ENCODE measurements around the gene SLC25A36.
A peak's percentile ranks its signal among the peaks of the same experiment; 100 is the strongest.

SLC25A36 gene, protein sequence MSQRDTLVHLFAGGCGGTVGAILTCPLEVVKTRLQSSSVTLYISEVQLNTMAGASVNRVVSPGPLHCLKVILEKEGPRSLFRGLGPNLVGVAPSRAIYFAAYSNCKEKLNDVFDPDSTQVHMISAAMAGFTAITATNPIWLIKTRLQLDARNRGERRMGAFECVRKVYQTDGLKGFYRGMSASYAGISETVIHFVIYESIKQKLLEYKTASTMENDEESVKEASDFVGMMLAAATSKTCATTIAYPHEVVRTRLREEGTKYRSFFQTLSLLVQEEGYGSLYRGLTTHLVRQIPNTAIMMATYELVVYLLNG

DNA sequence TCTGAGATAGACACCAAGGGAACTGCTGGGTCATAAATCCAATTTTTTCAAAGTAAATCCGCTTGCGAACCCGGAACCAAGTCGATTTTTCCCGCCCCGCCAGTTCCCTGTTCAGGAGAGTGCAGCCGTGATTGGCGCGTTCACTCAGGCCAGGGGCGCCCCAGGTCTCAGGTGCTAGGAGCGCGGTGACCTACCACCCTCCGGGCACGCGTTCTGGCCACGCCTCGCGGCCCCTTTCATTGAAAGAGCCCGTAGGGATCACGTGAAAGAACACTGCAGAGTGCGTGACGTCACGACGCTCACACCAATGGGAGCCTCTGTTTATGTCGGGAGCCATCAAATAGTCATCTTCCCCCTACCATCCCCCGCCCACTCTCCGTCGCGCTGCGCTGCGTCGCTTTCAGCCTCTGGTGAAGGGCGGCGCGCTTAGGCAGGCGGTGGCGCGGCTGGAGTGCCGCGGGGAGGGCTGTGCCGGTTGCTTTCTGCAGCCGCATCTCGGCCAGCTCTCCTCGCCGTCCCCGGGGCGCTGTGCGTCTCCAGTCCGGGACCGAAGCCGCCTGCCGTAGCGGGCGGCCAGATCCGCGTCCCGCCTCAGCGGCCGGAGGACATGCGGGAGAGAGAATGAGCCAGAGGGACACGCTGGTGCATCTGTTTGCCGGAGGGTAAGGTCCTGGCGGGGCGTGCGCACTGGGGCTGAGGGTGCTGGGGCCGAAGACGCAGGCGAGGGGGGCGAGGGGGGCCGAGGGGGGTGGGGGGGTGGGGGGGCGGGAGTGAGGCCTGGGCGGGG, at the start of gene SLC25A36:
Gene SLC25A36 (plus strand): TSS at position 403 of the 787 bp plus-strand sequence. CDS start 219 bp downstream, at position 622.
- TF ChIP-seq, protein P1, sequence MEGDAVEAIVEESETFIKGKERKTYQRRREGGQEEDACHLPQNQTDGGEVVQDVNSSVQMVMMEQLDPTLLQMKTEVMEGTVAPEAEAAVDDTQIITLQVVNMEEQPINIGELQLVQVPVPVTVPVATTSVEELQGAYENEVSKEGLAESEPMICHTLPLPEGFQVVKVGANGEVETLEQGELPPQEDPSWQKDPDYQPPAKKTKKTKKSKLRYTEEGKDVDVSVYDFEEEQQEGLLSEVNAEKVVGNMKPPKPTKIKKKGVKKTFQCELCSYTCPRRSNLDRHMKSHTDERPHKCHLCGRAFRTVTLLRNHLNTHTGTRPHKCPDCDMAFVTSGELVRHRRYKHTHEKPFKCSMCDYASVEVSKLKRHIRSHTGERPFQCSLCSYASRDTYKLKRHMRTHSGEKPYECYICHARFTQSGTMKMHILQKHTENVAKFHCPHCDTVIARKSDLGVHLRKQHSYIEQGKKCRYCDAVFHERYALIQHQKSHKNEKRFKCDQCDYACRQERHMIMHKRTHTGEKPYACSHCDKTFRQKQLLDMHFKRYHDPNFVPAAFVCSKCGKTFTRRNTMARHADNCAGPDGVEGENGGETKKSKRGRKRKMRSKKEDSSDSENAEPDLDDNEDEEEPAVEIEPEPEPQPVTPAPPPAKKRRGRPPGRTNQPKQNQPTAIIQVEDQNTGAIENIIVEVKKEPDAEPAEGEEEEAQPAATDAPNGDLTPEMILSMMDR (IDR thresholded peaks at IDR 0.05; ENCODE audit: low read length, missing control alignments): no peak
- peak within 1 kb of the TSS; percentile 92 for H3K4me3 ChIP-seq (replicated peaks; ENCODE audit: low read depth, low read length)
- peak; percentile 98 for DNase-seq (ENCODE audit: low read depth)

DNA sequence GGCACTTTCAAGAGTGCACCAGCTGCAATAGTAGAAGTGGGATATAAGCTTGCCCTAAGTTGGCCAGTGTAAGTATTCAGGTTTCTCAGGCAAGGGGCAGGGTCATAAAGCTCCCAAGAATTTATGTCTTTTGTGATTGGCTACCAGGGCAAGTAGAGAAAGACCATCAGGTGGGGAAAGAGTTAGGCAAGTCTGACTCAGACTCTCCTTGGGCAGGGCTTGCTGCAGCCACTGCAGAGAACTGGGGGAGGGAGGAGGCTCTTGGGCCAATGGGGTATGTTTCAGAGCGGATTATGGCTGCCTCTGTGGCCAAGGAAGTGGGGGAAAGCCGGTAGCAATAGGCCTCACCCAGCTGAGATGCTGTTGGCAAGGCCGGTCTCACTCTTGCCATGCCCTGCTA, 44.6 kb upstream of the SLC25A36 start:
- TF ChIP-seq, protein P1 (IDR thresholded peaks at IDR 0.05; ENCODE audit: low read length, missing control alignments): no peak
- no peak overlapping the region for H3K4me3 ChIP-seq (replicated peaks; ENCODE audit: low read depth, low read length)
- DNase-seq (ENCODE audit: low read depth): no peak

DNA sequence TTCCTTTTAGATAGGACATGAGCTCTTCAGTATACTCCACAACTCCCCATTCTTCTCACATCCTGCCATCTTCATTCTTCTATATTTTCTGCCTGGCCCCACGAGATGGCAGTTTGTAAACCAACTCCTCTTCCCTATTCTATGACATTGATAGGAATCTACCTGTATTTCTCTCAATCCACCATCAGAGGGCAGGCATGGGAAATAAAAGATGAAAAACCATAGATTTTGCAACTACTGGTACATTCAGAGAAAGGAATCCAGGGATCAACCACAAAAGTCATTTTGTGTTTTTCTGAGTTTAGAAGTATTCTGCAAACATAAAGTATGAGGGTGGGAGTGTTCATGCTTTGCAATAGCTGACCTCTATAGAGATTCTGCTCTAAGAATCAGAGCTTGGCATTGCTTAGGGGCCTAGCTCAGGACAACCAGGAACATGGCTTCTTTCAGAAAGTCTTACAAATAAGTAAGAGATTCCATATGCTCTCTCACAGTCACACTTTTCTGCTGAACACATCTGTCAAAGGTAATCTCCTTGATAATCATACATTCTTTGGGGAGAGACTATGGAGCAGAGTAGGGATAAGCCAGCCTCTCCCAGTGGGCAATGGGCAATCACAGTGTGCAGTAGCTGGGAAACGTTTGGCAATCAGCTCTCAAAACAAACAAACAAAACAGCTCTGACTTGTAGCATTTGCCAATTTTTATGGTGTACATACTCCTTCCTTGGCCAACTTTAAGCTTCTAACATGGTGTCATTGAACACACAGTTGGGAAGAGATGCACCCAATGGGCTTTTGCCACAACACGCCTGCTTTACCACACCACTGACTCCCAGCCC, 43.1 kb upstream of the SLC25A36 start:
- H3K4me3 ChIP-seq (replicated peaks; ENCODE audit: low read depth, low read length): no peak overlapping the region
- DNase-seq (ENCODE audit: low read depth): peak; percentile 82
- TF ChIP-seq, protein P1 (IDR thresholded peaks at IDR 0.05; ENCODE audit: low read length, missing control alignments): peak; percentile 57

DNA sequence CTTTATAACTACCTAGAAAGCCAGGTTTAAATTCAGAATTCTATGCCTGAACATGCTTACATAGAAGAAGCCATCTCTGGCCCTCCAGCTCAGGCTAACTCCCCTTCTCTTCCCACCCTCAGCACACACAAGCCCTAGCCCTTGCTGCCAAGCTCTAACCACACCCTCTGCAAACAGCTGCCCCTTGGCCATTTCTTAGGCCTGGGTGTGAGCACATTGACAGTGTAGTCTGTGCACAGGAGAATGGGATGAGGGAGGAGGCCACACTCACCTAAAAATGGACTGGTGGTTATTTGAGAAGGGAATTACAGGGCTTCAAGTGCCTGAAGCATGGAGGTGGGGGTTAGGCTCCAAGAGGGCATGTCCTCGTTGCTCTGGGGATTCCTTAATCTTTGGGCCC, 42.3 kb upstream of the SLC25A36 start:
- H3K4me3 ChIP-seq (replicated peaks; ENCODE audit: low read depth, low read length): no peak overlapping the region
- TF ChIP-seq, protein P1 (IDR thresholded peaks at IDR 0.05; ENCODE audit: low read length, missing control alignments): no peak

DNA sequence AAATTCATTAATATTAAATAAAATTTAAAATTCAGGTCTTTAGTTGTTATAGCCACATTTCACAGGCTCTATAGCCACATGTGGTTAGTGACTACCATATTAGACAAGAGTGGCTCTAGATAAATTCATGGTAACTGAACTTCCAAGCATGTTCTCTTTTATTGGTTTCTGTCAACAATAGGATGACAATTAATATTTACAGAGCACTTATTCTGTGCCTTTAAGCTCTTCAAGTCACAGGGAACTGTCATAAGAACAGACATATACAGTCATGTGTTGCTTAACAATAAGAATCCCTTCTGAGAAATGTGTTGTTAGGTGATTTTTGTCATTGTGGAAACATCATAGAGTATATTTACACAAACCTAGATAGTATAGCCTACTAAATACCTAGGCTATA, 38.8 kb upstream of the SLC25A36 start:
- TF ChIP-seq, protein P1 (IDR thresholded peaks at IDR 0.05; ENCODE audit: low read length, missing control alignments): no peak
- DNase-seq (ENCODE audit: low read depth): no peak
- no peak overlapping the region for H3K4me3 ChIP-seq (replicated peaks; ENCODE audit: low read depth, low read length)

More for the DNA sequence above, 42.3 kb upstream of the SLC25A36 start:
- DNase-seq (ENCODE audit: low read depth): no peak

DNA sequence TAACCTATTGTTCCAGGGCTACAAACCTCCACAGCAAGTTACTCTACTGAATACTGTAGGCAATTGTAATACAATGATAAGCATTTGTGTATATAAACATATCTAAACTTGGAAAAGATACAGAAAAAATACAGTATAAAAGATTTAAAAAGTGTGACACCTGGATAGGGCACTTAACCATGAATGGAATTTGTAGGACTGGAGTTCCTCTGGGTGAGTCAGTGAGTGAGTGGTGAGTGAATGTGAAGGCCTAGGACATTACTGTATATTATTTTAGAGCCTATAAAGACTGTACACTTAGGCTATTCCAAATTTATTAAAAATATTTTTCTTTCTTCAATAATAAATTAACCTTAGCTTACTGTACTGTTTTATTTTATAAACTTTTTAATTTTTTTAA, 38.4 kb upstream of the SLC25A36 start:
- DNase-seq (ENCODE audit: low read depth): no peak
- H3K4me3 ChIP-seq (replicated peaks; ENCODE audit: low read depth, low read length): no peak overlapping the region
- TF ChIP-seq, protein P1 (IDR thresholded peaks at IDR 0.05; ENCODE audit: low read length, missing control alignments): no peak
